ENCODE measurements around the gene ADGRL3.

DNA sequence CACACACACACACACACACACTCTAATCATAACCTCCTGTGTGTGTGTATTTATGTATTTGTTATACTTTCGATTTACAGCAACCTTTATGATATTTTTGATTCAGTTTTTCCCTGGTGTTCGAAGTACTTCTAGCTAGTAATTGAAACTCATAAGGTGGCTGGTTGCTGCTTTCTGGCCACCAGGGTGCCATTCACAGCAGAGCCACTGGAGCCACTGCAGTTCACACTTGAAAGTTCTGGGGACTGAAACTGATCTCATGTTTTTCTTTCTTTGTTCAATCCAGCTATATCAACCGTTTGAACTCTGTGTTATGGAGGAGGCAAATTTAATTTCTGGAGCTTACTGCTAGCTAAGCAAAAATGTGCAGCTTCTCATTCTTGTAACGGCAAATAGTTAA, 419.4 kb downstream of the ADGRL3 start:
- TF ChIP-seq, protein P1, sequence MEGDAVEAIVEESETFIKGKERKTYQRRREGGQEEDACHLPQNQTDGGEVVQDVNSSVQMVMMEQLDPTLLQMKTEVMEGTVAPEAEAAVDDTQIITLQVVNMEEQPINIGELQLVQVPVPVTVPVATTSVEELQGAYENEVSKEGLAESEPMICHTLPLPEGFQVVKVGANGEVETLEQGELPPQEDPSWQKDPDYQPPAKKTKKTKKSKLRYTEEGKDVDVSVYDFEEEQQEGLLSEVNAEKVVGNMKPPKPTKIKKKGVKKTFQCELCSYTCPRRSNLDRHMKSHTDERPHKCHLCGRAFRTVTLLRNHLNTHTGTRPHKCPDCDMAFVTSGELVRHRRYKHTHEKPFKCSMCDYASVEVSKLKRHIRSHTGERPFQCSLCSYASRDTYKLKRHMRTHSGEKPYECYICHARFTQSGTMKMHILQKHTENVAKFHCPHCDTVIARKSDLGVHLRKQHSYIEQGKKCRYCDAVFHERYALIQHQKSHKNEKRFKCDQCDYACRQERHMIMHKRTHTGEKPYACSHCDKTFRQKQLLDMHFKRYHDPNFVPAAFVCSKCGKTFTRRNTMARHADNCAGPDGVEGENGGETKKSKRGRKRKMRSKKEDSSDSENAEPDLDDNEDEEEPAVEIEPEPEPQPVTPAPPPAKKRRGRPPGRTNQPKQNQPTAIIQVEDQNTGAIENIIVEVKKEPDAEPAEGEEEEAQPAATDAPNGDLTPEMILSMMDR (IDR thresholded peaks at IDR 0.05), result no peak
- TF ChIP-seq EZH2 (IDR thresholded peaks at IDR 0.05; ENCODE audit: borderline replicate concordance, insufficient read depth, low read depth, low read length, poor library complexity, severe bottlenecking), result no peak

All from B cell (primary cell).